ENCODE results near the gene PROSER3.

The PROSER3 gene

DNA sequence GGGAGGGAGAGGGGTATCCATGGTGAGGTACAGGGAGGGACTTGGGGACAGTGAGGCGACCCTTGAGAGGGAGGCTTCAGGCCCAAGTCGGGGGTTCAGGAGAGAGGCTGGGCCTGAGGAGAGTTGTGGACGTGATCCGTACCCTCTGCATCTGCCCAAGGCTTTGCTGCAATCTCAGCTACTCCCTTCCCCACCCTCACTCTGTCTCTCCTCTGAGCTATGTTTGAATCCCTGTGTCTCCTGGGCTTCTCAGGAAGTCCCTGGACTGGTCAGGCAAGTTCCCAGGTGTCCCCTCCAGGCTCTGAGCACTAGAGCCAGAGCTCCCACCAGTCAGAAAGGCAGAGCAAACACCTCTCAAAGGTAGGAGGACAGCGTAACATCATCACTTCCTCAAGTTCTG, 7.8 kb upstream of the PROSER3 start:
- TF ChIP-seq, protein P1, sequence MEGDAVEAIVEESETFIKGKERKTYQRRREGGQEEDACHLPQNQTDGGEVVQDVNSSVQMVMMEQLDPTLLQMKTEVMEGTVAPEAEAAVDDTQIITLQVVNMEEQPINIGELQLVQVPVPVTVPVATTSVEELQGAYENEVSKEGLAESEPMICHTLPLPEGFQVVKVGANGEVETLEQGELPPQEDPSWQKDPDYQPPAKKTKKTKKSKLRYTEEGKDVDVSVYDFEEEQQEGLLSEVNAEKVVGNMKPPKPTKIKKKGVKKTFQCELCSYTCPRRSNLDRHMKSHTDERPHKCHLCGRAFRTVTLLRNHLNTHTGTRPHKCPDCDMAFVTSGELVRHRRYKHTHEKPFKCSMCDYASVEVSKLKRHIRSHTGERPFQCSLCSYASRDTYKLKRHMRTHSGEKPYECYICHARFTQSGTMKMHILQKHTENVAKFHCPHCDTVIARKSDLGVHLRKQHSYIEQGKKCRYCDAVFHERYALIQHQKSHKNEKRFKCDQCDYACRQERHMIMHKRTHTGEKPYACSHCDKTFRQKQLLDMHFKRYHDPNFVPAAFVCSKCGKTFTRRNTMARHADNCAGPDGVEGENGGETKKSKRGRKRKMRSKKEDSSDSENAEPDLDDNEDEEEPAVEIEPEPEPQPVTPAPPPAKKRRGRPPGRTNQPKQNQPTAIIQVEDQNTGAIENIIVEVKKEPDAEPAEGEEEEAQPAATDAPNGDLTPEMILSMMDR (IDR thresholded peaks at IDR 0.05; ENCODE audit: low read depth, low read length, poor library complexity, severe bottlenecking), result no peak
- TF ChIP-seq EZH2phosphoT487 (IDR thresholded peaks at IDR 0.05; ENCODE audit: borderline replicate concordance, low read length), result no peak
- H3F3A ChIP-seq (ENCODE audit: control insufficient read depth, insufficient read depth), result no peaks in the 10 kb centered on the region
- no peak overlapping the region for H3K27ac ChIP-seq (ENCODE audit: low read depth, low read length)
- peak overlapping the region; percentile 26; the same call in 1 of the 2 replicates for H3K4me2 ChIP-seq (ENCODE audit: low read length)
- H3K4me1 ChIP-seq (ENCODE audit: control insufficient read depth, low read length), result peaks cover 25% of the 10 kb centered on the region
- H3K36me3 ChIP-seq (ENCODE audit: control insufficient read depth, low read length), result no peaks in the 10 kb centered on the region
- no peaks in the 10 kb centered on the region for H3K9me2 ChIP-seq (replicated peaks; ENCODE audit: control insufficient read depth, low read length)
- peaks cover 14% of the 10 kb centered on the region for H3K79me2 ChIP-seq (ENCODE audit: control insufficient read depth, low read length)
- no peaks in the 10 kb centered on the region for H4K20me1 ChIP-seq (ENCODE audit: control insufficient read depth, insufficient read depth, low read depth, low read length)
- no peaks in the 10 kb centered on the region for H3K9me3 ChIP-seq (ENCODE audit: control insufficient read depth, insufficient read depth, low read length)
- no peaks in the 10 kb centered on the region for H3K27me3 ChIP-seq (ENCODE audit: control insufficient read depth, low read length)
- H3K4me3 ChIP-seq (ENCODE audit: low read length), result no peak overlapping the region

GRCh38 chr19:35751839-35752745, 5.9 kb upstream of the PROSER3 start:
- no peaks in the 10 kb centered on the region for H3K9me2 ChIP-seq (replicated peaks; ENCODE audit: control insufficient read depth, low read length)
- H3K9me3 ChIP-seq (ENCODE audit: control insufficient read depth, insufficient read depth, low read length), result no peaks in the 10 kb centered on the region
- no peaks in the 10 kb centered on the region for H3F3A ChIP-seq (ENCODE audit: control insufficient read depth, insufficient read depth)
- no peak overlapping the region for H3K4me3 ChIP-seq (ENCODE audit: low read length)
- no peak for TF ChIP-seq EZH2phosphoT487 (IDR thresholded peaks at IDR 0.05; ENCODE audit: borderline replicate concordance, low read length)
- TF ChIP-seq, protein P1 (IDR thresholded peaks at IDR 0.05; ENCODE audit: low read depth, low read length, poor library complexity, severe bottlenecking), result no peak
- H3K79me2 ChIP-seq (ENCODE audit: control insufficient read depth, low read length), result peaks cover 4% of the 10 kb centered on the region
- H3K36me3 ChIP-seq (ENCODE audit: control insufficient read depth, low read length), result no peaks in the 10 kb centered on the region
- H3K4me2 ChIP-seq (ENCODE audit: low read length), result no peak overlapping the region
- H3K27me3 ChIP-seq (ENCODE audit: control insufficient read depth, low read length), result no peaks in the 10 kb centered on the region
- no peaks in the 10 kb centered on the region for H4K20me1 ChIP-seq (ENCODE audit: control insufficient read depth, insufficient read depth, low read depth, low read length)
- no peak overlapping the region for H3K27ac ChIP-seq (ENCODE audit: low read depth, low read length)
- H3K4me1 ChIP-seq (ENCODE audit: control insufficient read depth, low read length), result peaks cover 21% of the 10 kb centered on the region

- H3K4me2 ChIP-seq (ENCODE audit: low read length), result no peak overlapping the region
- H3K9me3 ChIP-seq (ENCODE audit: control insufficient read depth, insufficient read depth, low read length), result no peaks in the 10 kb centered on the region
- H3K27me3 ChIP-seq (ENCODE audit: control insufficient read depth, low read length), result no peaks in the 10 kb centered on the region
- H3K9me2 ChIP-seq (replicated peaks; ENCODE audit: control insufficient read depth, low read length), result no peaks in the 10 kb centered on the region
- no peaks in the 10 kb centered on the region for H3F3A ChIP-seq (ENCODE audit: control insufficient read depth, insufficient read depth)
- H3K36me3 ChIP-seq (ENCODE audit: control insufficient read depth, low read length), result no peaks in the 10 kb centered on the region
- H3K27ac ChIP-seq (ENCODE audit: low read depth, low read length), result no peak overlapping the region
- TF ChIP-seq EZH2phosphoT487 (IDR thresholded peaks at IDR 0.05; ENCODE audit: borderline replicate concordance, low read length), result no peak
- TF ChIP-seq, protein P1 (IDR thresholded peaks at IDR 0.05; ENCODE audit: low read depth, low read length, poor library complexity, severe bottlenecking), result no peak
- peaks cover 22% of the 10 kb centered on the region for H3K4me1 ChIP-seq (ENCODE audit: control insufficient read depth, low read length)
- H3K4me3 ChIP-seq (ENCODE audit: low read length), result no peak overlapping the region
- peaks cover 4% of the 10 kb centered on the region for H3K79me2 ChIP-seq (ENCODE audit: control insufficient read depth, low read length)
- no peaks in the 10 kb centered on the region for H4K20me1 ChIP-seq (ENCODE audit: control insufficient read depth, insufficient read depth, low read depth, low read length)
Measured at GRCh38 chr19:35752746-35753350, 5.1 kb upstream of the PROSER3 start.
